ENCODE results near the gene CLEC18C.
"Not testable (repeated sequence)": the region's sequence is repeated elsewhere in the genome, so short reads cannot be mapped to it uniquely, and the experiment has no call there.

GRCh38 chr16:70147853-70148252 lies 25.7 kb upstream of the CLEC18C start:
- not testable (repeated sequence) for TF ChIP-seq POLR2A, CTCF (IDR thresholded peaks at IDR 0.05)
